ENCODE measurements around the gene SOX6. TPM values are rescaled to one million over a fixed set of nuclear protein-coding genes. Genes with fewer than 3 reads are reported as not detected.
A peak's percentile ranks its signal among the peaks of the same experiment; 100 is the strongest.

Gene SOX6
- total RNA-seq, 4 donors from 2014 or later, result 1.6 to 22.7 (median 6.9) TPM

DNA sequence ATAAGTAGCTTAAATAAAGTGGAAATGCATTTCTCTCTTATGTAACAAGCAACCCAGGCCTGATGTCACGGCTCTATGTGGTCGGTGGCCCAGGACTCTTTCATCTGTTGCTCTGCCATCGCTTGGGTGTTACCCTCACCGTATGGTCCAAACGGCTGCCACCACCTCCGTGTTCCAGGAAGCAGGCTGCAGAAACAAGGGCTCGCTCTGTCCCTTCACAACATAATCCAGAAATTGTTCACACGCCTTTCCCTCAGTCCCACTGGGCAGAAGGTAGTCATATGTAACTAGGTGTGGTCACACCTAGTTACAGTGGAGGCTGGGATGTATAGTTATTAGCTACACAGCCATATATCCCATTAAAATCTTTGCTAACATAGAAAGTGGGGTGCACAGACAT lies 421.0 kb downstream of the SOX6 start:
- 76% methylated on average over 8 of the region's 8 CpGs; no CpG with 5 or more reads in 1 of the 2 donors for WGBS, 2 donors (ENCODE audit: low coverage in 1 of 2)
- in situ Hi-C loops (cut with MboI; ENCODE audit: low pct_ligation_motif_present in 1 of 4, low pct_unique_long_range_greater_than_20kb in 1 of 4, low sequenced_read_pairs in 3 of 4), result no loop called here
- Histone ChIP-seq H3K9me3 (no peaks in the 10 kb centered on the region), H3K4me3 (no peak overlapping the region), H3K27me3 (no peaks in the 10 kb centered on the region), H3K27ac (peak overlapping the region in 2 of 4 donors; percentile 12 to 59), H3K4me1 (peaks cover 0 to 32% (median 10%) of the 10 kb centered on the region in 4 donors), H3K36me3 (no peaks in the 10 kb centered on the region)
- intact Hi-C loops (cut with DNase I; ENCODE audit: low total_unique reads), result loop anchor here (5.0 kb wide), 1 partner anchor 98 kb away; no protein-coding TSS in a partner anchor
- TF ChIP-seq EP300 (IDR thresholded peaks at IDR 0.05; ENCODE audit: low read depth) (no peak), POLR2AphosphoS5 (IDR thresholded peaks at IDR 0.05) (no peak), POLR2A (IDR thresholded peaks at IDR 0.05) (no peak)
- TF ChIP-seq, protein P1, sequence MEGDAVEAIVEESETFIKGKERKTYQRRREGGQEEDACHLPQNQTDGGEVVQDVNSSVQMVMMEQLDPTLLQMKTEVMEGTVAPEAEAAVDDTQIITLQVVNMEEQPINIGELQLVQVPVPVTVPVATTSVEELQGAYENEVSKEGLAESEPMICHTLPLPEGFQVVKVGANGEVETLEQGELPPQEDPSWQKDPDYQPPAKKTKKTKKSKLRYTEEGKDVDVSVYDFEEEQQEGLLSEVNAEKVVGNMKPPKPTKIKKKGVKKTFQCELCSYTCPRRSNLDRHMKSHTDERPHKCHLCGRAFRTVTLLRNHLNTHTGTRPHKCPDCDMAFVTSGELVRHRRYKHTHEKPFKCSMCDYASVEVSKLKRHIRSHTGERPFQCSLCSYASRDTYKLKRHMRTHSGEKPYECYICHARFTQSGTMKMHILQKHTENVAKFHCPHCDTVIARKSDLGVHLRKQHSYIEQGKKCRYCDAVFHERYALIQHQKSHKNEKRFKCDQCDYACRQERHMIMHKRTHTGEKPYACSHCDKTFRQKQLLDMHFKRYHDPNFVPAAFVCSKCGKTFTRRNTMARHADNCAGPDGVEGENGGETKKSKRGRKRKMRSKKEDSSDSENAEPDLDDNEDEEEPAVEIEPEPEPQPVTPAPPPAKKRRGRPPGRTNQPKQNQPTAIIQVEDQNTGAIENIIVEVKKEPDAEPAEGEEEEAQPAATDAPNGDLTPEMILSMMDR (IDR thresholded peaks at IDR 0.05), result no peak
- peak; percentile 28 for DNase-seq

GRCh38 chr11:15933886-15934625 lies 422.3 kb downstream of the SOX6 start:
- in situ Hi-C loops (cut with MboI; ENCODE audit: low pct_ligation_motif_present in 1 of 4, low pct_unique_long_range_greater_than_20kb in 1 of 4, low sequenced_read_pairs in 3 of 4), result no loop called here
- no peak for DNase-seq
- no peak overlapping the region for H3K4me3 ChIP-seq

GRCh38 chr11:15932417-15932816 lies 423.9 kb downstream of the SOX6 start:
- intact Hi-C loops (cut with DNase I; ENCODE audit: low total_unique reads), result no loop called here
- 53 to 58% methylated on average over 2 to 3 of the region's 3 CpGs for WGBS, 2 donors (ENCODE audit: low coverage in 1 of 2)
- H3K4me3 ChIP-seq, result no peak overlapping the region
- H3K9me3 ChIP-seq, result no peaks in the 10 kb centered on the region
- H3K36me3 ChIP-seq, result no peaks in the 10 kb centered on the region
- no peaks in the 10 kb centered on the region for H3K27me3 ChIP-seq
- in situ Hi-C loops (cut with MboI; ENCODE audit: low pct_ligation_motif_present in 1 of 4, low pct_unique_long_range_greater_than_20kb in 1 of 4, low sequenced_read_pairs in 3 of 4), result no loop called here
- H3K4me1 ChIP-seq, result peaks cover 0 to 28% (median 9%) of the 10 kb centered on the region in 4 donors
- TF ChIP-seq, protein P1 (IDR thresholded peaks at IDR 0.05), result no peak
- no peak for TF ChIP-seq EP300 (IDR thresholded peaks at IDR 0.05; ENCODE audit: low read depth)
- TF ChIP-seq POLR2A (IDR thresholded peaks at IDR 0.05), result no peak
- TF ChIP-seq POLR2AphosphoS5 (IDR thresholded peaks at IDR 0.05), result peak in 1 of 3 donors; percentile 7
- DNase-seq, result no peak
- H3K27ac ChIP-seq, result peak overlapping the region in 3 of 4 donors; percentile 30 to 48 (median 42)

More at GRCh38 chr11:15933886-15934625, 422.3 kb downstream of the SOX6 start:
- no peaks in the 10 kb centered on the region for H3K36me3 ChIP-seq
- H3K27me3 ChIP-seq, result no peaks in the 10 kb centered on the region
- H3K4me1 ChIP-seq, result peaks cover 0 to 32% (median 10%) of the 10 kb centered on the region in 4 donors
- H3K9me3 ChIP-seq, result no peaks in the 10 kb centered on the region
- 70 to 73% methylated on average over 5 to 7 of the region's 7 CpGs for WGBS, 2 donors (ENCODE audit: low coverage in 1 of 2)
- H3K27ac ChIP-seq, result peak overlapping the region in 2 of 4 donors; percentile 19 to 59
- intact Hi-C loops (cut with DNase I; ENCODE audit: low total_unique reads), result no loop called here
- TF ChIP-seq EP300 (IDR thresholded peaks at IDR 0.05; ENCODE audit: low read depth), result no peak
- TF ChIP-seq POLR2A (IDR thresholded peaks at IDR 0.05), result no peak
- TF ChIP-seq POLR2AphosphoS5 (IDR thresholded peaks at IDR 0.05), result no peak
- TF ChIP-seq, protein P1 (IDR thresholded peaks at IDR 0.05), result no peak

- Histone ChIP-seq H3K9me3 (no peaks in the 10 kb centered on the region), H3K27me3 (no peaks in the 10 kb centered on the region), H3K4me3 (no peak overlapping the region), H3K36me3 (no peaks in the 10 kb centered on the region), H3K27ac (no peak overlapping the region), H3K4me1 (peaks cover 0 to 28% (median 8%) of the 10 kb centered on the region in 4 donors)
- in situ Hi-C loops (cut with MboI; ENCODE audit: low pct_ligation_motif_present in 1 of 4, low pct_unique_long_range_greater_than_20kb in 1 of 4, low sequenced_read_pairs in 3 of 4), result no loop called here
- intact Hi-C loops (cut with DNase I; ENCODE audit: low total_unique reads), result no loop called here
- 92 to 97% methylated on average over 2 of the region's 2 CpGs for WGBS, 2 donors (ENCODE audit: low coverage in 1 of 2)
- TF ChIP-seq POLR2AphosphoS5 (IDR thresholded peaks at IDR 0.05) (no peak), EP300 (IDR thresholded peaks at IDR 0.05; ENCODE audit: low read depth) (no peak), POLR2A (IDR thresholded peaks at IDR 0.05) (no peak)
- TF ChIP-seq, protein P1 (IDR thresholded peaks at IDR 0.05), result no peak
- DNase-seq, result no peak
These were observed 424.8 kb downstream of the SOX6 start for GRCh38 chr11:15931497-15931896.
